Renal cortex interstitium (tissue), 11 donors: Measurements from ENCODE around the gene FXYD5. TPM values are rescaled to one million over a fixed set of nuclear protein-coding genes. Genes with fewer than 3 reads are reported as not detected.

Experiments
- DNase-seq, 11 donors: peaks; one replicate each; pipeline ENCODE4 v3.0.0-alpha.2; 2013; ENCODE audit warnings: low read depth in 9 of 11, low spot score in 4 of 11; ENCODE audit errors: extremely low read depth in 1 of 11
- polyA plus RNA-seq, 3 donors: library from polyadenylated mRNA; unstranded; fragments of 120-200 nt; gene quantifications; one replicate each; pipeline ENCODE4 v1.2.1, GENCODE V29; 2013; ENCODE audit not compliant: insufficient read length in 3 of 3

FXYD5 gene
- polyA plus RNA-seq, 3 donors = 19.4 to 29.2 (median 22.0) TPM

DNA sequence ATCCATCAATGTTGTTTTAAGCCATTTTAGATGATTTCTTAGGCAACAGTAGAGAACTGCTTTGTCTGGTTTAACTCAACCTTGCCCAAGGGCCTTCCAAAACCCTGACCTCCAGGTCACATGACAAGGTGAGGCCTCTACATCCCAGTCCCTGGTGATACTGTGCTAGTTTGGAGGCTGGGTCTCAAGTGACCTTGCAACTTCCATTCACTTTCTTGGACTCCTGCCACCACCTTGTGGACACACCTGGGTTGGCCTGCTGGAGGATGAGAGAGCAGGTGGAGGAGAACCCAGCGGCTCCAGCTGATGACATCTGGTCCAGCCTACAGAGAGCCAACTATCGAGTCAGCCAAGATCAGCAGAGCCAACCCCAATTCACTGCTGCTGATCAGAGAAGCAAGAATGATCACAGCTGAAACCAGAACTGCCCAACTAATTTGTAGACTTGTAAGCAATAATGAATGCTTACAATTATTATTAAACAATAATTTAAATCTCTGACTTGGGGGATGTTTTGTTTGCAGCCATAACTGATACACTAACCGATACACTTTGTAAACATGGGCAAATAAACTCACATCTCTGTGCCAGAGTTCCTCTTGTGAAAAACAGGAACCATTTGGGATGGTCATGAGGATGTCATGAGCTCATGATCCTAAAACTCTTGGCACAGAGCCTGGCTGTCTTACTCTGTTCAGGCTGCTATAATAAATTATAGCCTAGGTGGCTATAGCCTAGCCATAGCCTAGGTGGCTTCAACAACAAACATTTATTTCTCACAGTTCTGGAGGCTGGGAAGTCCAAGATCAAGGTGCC lies 62.5 kb downstream of the FXYD5 start:
- DNase-seq = no peak

DNA sequence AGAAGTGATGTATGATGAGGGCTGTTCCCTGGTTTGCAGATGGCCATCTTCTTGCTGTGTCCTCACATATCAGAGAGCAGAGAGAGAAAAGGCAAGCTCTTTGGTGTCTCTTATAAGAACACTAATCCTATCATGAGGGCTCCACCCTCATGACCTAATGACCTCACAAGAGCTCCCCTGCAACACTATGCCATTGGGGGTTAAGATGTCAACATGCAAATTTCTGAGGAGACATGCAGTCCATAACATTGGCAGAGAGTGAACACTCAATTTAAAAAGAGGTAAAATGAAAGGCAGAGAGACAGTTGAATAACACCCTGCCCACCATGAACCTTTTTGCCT lies 63.1 kb downstream of the FXYD5 start:
- DNase-seq = no peak

DNA sequence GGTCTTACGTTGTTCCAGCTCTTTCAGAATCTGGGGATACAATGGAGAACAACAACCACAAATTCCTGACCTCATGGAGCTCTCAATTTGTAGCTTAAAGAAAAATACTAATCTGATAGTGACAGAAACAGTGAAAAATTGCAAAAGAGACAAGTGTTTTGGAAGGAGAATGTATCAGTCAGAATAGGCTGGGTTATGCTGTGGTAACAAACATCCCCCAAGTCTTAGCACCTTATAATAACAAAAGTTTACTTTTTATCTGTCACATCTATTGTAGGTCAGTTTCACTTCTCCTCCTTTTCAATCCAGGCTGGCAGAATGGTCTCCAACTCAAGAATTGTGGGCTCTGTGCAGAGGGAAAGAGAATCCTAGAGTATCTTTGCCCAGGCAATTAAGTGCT lies 64.5 kb downstream of the FXYD5 start:
- no peak for DNase-seq

Other genes starting within 250 kb of the FXYD5 start
- gene ZNF30, start 227.8 kb upstream of the FXYD5 start, polyA plus RNA-seq = 1 to 10 TPM; 6.4 to 7.0 (median 6.7) TPM
- gene ZNF792, start 190.5 kb upstream of the FXYD5 start, polyA plus RNA-seq = 1 to 10 TPM; 5.3 to 7.2 (median 5.6) TPM
- gene GRAMD1A, start 154.4 kb upstream of the FXYD5 start, polyA plus RNA-seq = 10 to 100 TPM; 48.1 to 77.3 (median 59.5) TPM
- gene SCN1B, start 124.3 kb upstream of the FXYD5 start, polyA plus RNA-seq = 1 to 10 TPM in 2 of 3 donors, under 1 TPM in 1; 0.88 to 2.0 (median 1.3) TPM
- 100 to 1,000 TPM in 2 of 3 donors, 10 to 100 TPM in 1; 88.8 to 142 (median 117) TPM for gene HPN, start 113.0 kb upstream of the FXYD5 start, polyA plus RNA-seq
- 10 to 100 TPM; 11.7 to 16.6 (median 12.0) TPM for gene FXYD3, start 38.9 kb upstream of the FXYD5 start, polyA plus RNA-seq
- gene LGI4, start 19.7 kb upstream of the FXYD5 start, polyA plus RNA-seq = 1 to 10 TPM; 2.0 to 2.5 (median 2.4) TPM
- 10 to 100 TPM; 22.3 to 27.3 (median 25.7) TPM for gene FXYD1, start 15.9 kb upstream of the FXYD5 start, polyA plus RNA-seq
- gene FXYD7, start 11.5 kb upstream of the FXYD5 start, polyA plus RNA-seq = under 1 TPM; 0.53 to 0.93 (median 0.86) TPM
- not detected for gene FAM187B, start 74.0 kb downstream of the FXYD5 start, polyA plus RNA-seq
- gene LSR, start 94.3 kb downstream of the FXYD5 start, polyA plus RNA-seq = 10 to 100 TPM; 46.4 to 62.4 (median 60.5) TPM
- gene USF2, start 114.2 kb downstream of the FXYD5 start, polyA plus RNA-seq = 100 to 1,000 TPM; 158 to 185 (median 181) TPM
- under 1 TPM; 0.27 to 0.44 (median 0.29) TPM for gene HAMP, start 127.8 kb downstream of the FXYD5 start, polyA plus RNA-seq
- gene MAG, start 137.4 kb downstream of the FXYD5 start, polyA plus RNA-seq = 1 to 10 TPM; 2.4 to 5.2 (median 4.8) TPM
- gene CD22, start 174.5 kb downstream of the FXYD5 start, polyA plus RNA-seq = 10 to 100 TPM; 10.7 to 16.5 (median 12.5) TPM
- gene FFAR1, start 193.2 kb downstream of the FXYD5 start, polyA plus RNA-seq = under 1 TPM; 0.25 to 0.53 (median 0.52) TPM
- under 1 TPM; 0.11 to 0.20 (median 0.17) TPM for gene FFAR3, start 203.7 kb downstream of the FXYD5 start, polyA plus RNA-seq
- gene GPR42, start 216.3 kb downstream of the FXYD5 start, polyA plus RNA-seq = not detected